HG02943 (cell line): Measurements from ENCODE around the gene SSBP4.

Experiments
- ATAC-seq: cut with Tn5 transposase; IDR thresholded peaks from one replicate; pipeline ENCODE4 v1.9.1; 2021; ENCODE audit warnings: mild to moderate bottlenecking, low read depth, moderate library complexity; ENCODE audit not compliant: unreplicated experiment

Gene SSBP4

GRCh38 chr19:18461471-18461870 is 42.3 kb downstream of the SSBP4 start:
- ATAC-seq = no peak

GRCh38 chr19:18464646-18465045 is 45.4 kb downstream of the SSBP4 start:
- no peak for ATAC-seq

- no peak for ATAC-seq
These were observed 46.2 kb downstream of the SSBP4 start for GRCh38 chr19:18465214-18465963.

GRCh38 chr19:18465964-18466339 is 46.8 kb downstream of the SSBP4 start:
- ATAC-seq = no peak

GRCh38 chr19:18466354-18466753 is 47.2 kb downstream of the SSBP4 start:
- no peak for ATAC-seq

- ATAC-seq = no peak
These were observed 48.8 kb downstream of the SSBP4 start for GRCh38 chr19:18467978-18468377.

- ATAC-seq = no peak
These were observed 49.3 kb downstream of the SSBP4 start for GRCh38 chr19:18468517-18468916.

- no peak for ATAC-seq
These were observed 50.1 kb downstream of the SSBP4 start for GRCh38 chr19:18469069-18469846.

- ATAC-seq = no peak
These were observed 51.6 kb downstream of the SSBP4 start for GRCh38 chr19:18470787-18471186.

- ATAC-seq = no peak
These were observed 54.0 kb downstream of the SSBP4 start for GRCh38 chr19:18473003-18473705.

- no peak for ATAC-seq
These were observed 54.5 kb downstream of the SSBP4 start for GRCh38 chr19:18473706-18474087.

GRCh38 chr19:18474366-18474887 is 55.2 kb downstream of the SSBP4 start:
- no peak for ATAC-seq

GRCh38 chr19:18475004-18475453 is 55.8 kb downstream of the SSBP4 start:
- ATAC-seq = no peak

- ATAC-seq = no peak
These were observed 56.6 kb downstream of the SSBP4 start for GRCh38 chr19:18475762-18476331.

- ATAC-seq = no peak
These were observed 57.4 kb downstream of the SSBP4 start for GRCh38 chr19:18476507-18477041.

- ATAC-seq = no peak
These were observed 58.0 kb downstream of the SSBP4 start for GRCh38 chr19:18477042-18477779.

GRCh38 chr19:18477974-18478373 is 58.8 kb downstream of the SSBP4 start:
- ATAC-seq = no peak

GRCh38 chr19:18478545-18479311 is 59.5 kb downstream of the SSBP4 start:
- no peak for ATAC-seq
